Astrocyte (in vitro differentiated cells and primary cell): Measurements from ENCODE around the gene ATRAID.

ENCODE experiments used
- EZH2 ChIP-seq: IDR thresholded peaks from 2 replicates; pipeline ENCODE4 v1.6.1; 2012; ENCODE audit warnings: mild to moderate bottlenecking, low read length, inconsistent platforms; ENCODE audit not compliant: insufficient read depth
- TF ChIP-seq, protein P1 (sequence below): IDR thresholded peaks from 2 replicates; pipeline ENCODE4 v1.5.1; 2011; ENCODE audit warnings: low read depth, mild to moderate bottlenecking, inconsistent platforms, low read length, moderate library complexity; ENCODE audit not compliant: insufficient read depth

DNA sequence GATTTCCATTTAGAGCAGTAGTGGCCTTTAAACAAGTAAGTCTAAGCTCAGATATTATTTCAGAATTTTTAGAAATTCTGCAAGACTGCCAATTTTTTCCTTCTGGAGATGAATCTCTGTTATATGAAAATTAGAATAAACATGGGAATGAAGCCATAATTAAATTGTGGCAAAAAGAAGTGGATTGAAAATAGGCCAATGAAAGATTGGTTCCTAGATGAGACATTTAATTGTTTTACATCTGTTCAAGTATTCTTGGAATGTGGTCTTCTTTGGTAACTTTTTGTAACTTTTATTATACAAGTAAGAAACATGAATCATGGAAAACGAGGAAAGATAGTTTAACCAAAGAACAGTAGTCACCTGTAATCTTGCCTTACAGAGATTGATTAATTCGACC, 15.7 kb downstream of the ATRAID start:
- TF ChIP-seq, protein P1, sequence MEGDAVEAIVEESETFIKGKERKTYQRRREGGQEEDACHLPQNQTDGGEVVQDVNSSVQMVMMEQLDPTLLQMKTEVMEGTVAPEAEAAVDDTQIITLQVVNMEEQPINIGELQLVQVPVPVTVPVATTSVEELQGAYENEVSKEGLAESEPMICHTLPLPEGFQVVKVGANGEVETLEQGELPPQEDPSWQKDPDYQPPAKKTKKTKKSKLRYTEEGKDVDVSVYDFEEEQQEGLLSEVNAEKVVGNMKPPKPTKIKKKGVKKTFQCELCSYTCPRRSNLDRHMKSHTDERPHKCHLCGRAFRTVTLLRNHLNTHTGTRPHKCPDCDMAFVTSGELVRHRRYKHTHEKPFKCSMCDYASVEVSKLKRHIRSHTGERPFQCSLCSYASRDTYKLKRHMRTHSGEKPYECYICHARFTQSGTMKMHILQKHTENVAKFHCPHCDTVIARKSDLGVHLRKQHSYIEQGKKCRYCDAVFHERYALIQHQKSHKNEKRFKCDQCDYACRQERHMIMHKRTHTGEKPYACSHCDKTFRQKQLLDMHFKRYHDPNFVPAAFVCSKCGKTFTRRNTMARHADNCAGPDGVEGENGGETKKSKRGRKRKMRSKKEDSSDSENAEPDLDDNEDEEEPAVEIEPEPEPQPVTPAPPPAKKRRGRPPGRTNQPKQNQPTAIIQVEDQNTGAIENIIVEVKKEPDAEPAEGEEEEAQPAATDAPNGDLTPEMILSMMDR, result no peak
- TF ChIP-seq EZH2, result no peak
